GM12892 (cell line): ENCODE measurements around the gene ITGA8.

ENCODE experiments used
- DNase-seq: peaks from one replicate; pipeline ENCODE4 v3.0.0; 2011; ENCODE audit not compliant: insufficient read length
- FAIRE-seq: peaks from 2 replicates; lab custom pipeline; 2011; peaks lifted over from hg19 to GRCh38; lab: Jason Lieb, UNC
- POLR2A ChIP-seq: IDR thresholded peaks from 2 replicates; pipeline ENCODE4 v1.6.1; 2011; ENCODE audit warnings: low read depth, low read length, control low read depth
- POLR2AphosphoS5 ChIP-seq: IDR thresholded peaks from 2 replicates; pipeline ENCODE4 v1.6.1; 2011; ENCODE audit warnings: low read depth, low read length, control low read depth
- TAF1 ChIP-seq: IDR thresholded peaks from 2 replicates; pipeline ENCODE4 v1.6.1; 2011; ENCODE audit warnings: low read depth, mild to moderate bottlenecking, control low read depth, low read length, borderline replicate concordance

Gene ITGA8

GRCh38 chr10:15710455-15710854, 9.3 kb downstream of the ITGA8 start:
- TF ChIP-seq POLR2A (no peak), POLR2AphosphoS5 (no peak), TAF1 (no peak)
- no peak for FAIRE-seq

GRCh38 chr10:15705298-15705697, 14.4 kb downstream of the ITGA8 start:
- TF ChIP-seq POLR2AphosphoS5 (no peak), POLR2A (no peak), TAF1 (no peak)
- no peak for FAIRE-seq
- no peak for DNase-seq

More at GRCh38 chr10:15710455-15710854, 9.3 kb downstream of the ITGA8 start:
- DNase-seq: no peak

GRCh38 chr10:15704581-15704968, 15.1 kb downstream of the ITGA8 start:
- no peak for FAIRE-seq

GRCh38 chr10:15703944-15704580, 15.7 kb downstream of the ITGA8 start:
- no peak for FAIRE-seq
- no peak for DNase-seq
- TF ChIP-seq TAF1: no peak

More at GRCh38 chr10:15704581-15704968, 15.1 kb downstream of the ITGA8 start:
- TF ChIP-seq POLR2AphosphoS5: no peak
- TF ChIP-seq POLR2A: no peak
- DNase-seq: no peak

- no peak for TF ChIP-seq POLR2AphosphoS5
- TF ChIP-seq POLR2A: no peak
- no peak for TF ChIP-seq TAF1
- FAIRE-seq: no peak
- DNase-seq: no peak
Measured at GRCh38 chr10:15703151-15703880, 16.4 kb downstream of the ITGA8 start.

GRCh38 chr10:15700078-15700674, 19.5 kb downstream of the ITGA8 start:
- no peak for DNase-seq
- no peak for FAIRE-seq
- TF ChIP-seq POLR2A (no peak), TAF1 (no peak), POLR2AphosphoS5 (no peak)

- TF ChIP-seq TAF1: no peak
- TF ChIP-seq POLR2AphosphoS5: no peak
- TF ChIP-seq POLR2A: no peak
- FAIRE-seq (no peak), DNase-seq (no peak)
Measured at GRCh38 chr10:15695852-15696251, 23.9 kb downstream of the ITGA8 start.

GRCh38 chr10:15690031-15690430, 29.7 kb downstream of the ITGA8 start:
- FAIRE-seq (no peak), DNase-seq (no peak)
- TF ChIP-seq TAF1: no peak
- no peak for TF ChIP-seq POLR2A
- TF ChIP-seq POLR2AphosphoS5: no peak

GRCh38 chr10:15684768-15685167, 35.0 kb downstream of the ITGA8 start:
- TF ChIP-seq TAF1: no peak
- no peak for TF ChIP-seq POLR2AphosphoS5
- TF ChIP-seq POLR2A: no peak
- DNase-seq: no peak

GRCh38 chr10:15681076-15681475, 38.6 kb downstream of the ITGA8 start:
- DNase-seq (no peak), FAIRE-seq (no peak)
- no peak for TF ChIP-seq POLR2AphosphoS5
- TF ChIP-seq TAF1: no peak
- TF ChIP-seq POLR2A: no peak

More at GRCh38 chr10:15684768-15685167, 35.0 kb downstream of the ITGA8 start:
- no peak for FAIRE-seq

- DNase-seq: no peak
- TF ChIP-seq POLR2A (no peak), TAF1 (no peak), POLR2AphosphoS5 (no peak)
- FAIRE-seq: no peak
Measured at GRCh38 chr10:15678851-15679250, 40.9 kb downstream of the ITGA8 start.
